GM21360 (cell line): Measurements from ENCODE around the gene RPL31.

Experiments
- ATAC-seq: cut with Tn5 transposase; IDR thresholded peaks from one replicate; pipeline ENCODE4 v1.9.1; 2021; ENCODE audit warnings: mild to moderate bottlenecking, moderate library complexity; ENCODE audit not compliant: unreplicated experiment

Gene RPL31

GRCh38 chr2:100974712-100975520 is 27.2 kb upstream of the RPL31 start:
- no peak for ATAC-seq

DNA sequence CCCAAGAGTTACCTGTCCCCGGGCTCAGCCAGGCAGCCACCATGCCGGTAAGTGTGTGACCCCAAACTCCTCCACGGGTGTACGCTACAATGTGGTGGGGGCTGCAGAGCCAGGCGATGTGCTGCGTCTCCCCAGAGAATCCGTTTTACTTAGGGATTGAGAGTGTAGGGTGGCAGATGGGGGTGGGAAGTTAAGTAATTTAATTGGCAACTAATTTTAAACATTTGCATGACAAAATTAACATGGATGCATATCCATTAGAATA is 26.6 kb upstream of the RPL31 start:
- ATAC-seq: no peak

GRCh38 chr2:100976061-100976460 is 26.0 kb upstream of the RPL31 start:
- ATAC-seq: no peak

- peak; percentile 81 for ATAC-seq
Observed at GRCh38 chr2:100976645-100977391, 25.3 kb upstream of the RPL31 start.

- no peak for ATAC-seq
Observed at GRCh38 chr2:100977511-100977910, 24.6 kb upstream of the RPL31 start.

DNA sequence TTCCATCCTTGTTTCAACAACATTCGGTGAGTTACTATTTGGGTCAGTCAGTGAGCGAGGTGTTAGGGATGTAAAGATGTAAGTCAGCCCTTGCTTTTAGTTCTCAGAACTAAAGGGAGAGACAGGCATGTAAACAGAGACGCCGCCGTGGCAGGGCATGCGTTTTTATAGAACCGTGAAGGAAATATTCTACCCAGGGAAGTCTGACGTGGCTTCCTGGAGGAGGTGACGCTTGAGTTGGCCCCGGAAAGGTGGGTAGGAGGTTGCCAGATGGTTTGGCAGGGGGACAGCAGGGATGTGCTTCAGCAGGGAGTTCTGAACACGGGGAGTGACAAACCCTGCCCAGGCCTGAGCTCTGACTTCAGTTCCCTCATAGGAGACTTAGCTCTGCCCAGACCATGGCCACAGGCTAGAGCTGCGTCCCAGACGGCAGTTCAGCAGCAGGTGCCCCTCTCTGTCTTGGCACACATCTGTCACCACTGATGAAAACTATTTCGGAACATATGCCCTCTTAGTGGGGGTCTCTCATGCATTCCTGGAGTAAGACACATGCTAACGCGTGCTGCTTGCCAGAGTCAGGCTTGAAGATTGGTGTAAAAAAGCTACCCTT is 23.4 kb upstream of the RPL31 start:
- no peak for ATAC-seq

DNA sequence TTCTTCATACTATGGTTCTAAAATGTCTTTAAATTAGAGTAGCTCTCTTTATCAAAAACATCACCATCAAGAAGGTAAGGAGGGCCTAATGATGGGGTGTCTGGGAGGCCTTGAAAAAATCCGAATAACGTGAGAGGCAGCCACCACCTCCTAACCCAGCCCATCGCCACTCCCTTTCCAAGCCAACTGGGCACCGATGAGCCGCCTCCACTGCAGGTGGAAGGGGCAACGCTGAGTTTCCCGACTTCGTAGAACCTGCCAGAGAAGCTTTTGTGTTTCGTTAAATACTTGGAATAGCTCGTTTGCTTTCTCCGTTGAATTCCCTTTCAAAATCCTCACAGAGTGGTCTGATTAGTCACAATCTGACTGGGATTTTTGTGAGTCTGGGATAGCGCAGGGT is 22.0 kb upstream of the RPL31 start:
- ATAC-seq: no peak

DNA sequence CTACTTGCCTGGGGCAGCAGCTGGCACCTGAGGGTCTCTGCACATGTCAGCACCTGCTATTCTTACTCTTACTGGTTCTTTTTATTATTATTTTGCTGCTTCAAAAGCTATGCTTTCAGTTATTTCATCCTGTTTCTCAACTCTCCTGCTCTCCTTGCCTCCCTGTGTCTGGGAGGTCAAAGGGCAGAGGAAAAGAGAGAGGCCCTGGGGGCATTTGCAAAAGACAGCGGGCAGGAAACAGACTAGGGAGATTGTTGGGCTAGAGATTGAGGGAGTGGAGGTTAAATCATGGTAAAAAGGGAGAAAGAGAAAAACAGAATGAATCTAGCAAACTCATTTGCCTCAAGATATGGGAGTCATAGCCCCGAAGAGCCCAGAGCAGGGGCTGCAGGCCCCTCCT is 21.1 kb upstream of the RPL31 start:
- no peak for ATAC-seq

- ATAC-seq: no peak
Observed at GRCh38 chr2:100982431-100982861, 19.6 kb upstream of the RPL31 start.

DNA sequence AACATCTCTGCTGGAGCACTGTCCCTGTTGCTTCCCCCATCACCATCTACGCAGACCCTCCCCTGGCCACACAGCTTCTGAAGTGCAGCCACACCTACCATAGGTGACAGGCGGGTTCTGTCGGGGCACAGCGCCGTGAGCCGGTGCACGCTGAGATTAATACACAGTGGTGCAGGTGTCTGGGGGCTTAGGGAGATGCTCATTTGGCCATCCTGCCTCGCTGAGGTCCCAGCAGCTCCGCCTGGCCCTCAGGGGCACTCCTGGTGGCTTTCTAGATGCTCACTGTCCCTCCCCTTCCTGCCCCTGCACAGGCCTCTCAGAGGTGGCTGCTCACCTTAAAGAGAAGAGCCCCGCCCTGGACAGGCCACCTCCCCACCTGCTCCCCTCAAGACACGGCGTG is 18.9 kb upstream of the RPL31 start:
- no peak for ATAC-seq

- ATAC-seq: no peak
Observed at GRCh38 chr2:100983684-100984310, 18.3 kb upstream of the RPL31 start.

- no peak for ATAC-seq
Observed at GRCh38 chr2:100984892-100985307, 17.2 kb upstream of the RPL31 start.

DNA sequence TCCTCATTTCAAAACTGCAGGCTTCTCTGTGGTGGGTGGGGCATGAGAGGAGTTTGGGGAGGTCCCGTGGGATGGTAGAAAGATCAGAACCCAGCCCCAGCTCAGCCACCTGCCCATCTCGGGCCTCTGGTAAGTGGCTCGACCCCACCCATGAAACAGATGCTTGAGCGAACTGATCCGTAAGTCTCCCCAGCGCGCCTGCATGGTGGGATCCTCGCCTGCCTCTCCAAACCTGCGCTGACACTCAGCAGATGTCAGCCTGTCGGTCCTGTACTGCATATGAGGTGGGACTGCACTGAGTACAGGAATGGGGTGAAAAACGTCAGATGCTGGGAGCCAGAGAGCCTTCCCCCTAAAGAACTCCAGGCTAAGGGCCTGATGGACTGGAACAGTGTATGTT is 15.9 kb upstream of the RPL31 start:
- no peak for ATAC-seq

DNA sequence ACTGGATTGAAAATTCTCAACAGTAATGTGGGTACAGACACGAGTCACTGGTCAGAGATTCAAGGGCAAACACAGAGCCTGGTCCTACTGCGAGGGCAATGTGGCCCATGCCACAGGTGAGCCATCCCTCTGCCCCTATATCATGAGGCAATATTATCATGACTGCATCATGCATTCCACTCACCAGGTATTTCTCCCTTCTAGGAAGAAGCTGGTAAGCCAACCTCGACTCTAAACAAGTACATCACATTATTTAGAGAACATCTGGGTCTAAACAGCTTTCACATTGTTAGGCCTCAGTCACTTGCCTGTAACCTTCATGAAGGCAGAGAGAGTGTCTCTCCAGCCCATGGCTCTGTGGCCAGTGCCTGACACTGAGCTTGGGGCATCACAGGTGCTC is 14.6 kb upstream of the RPL31 start:
- ATAC-seq: no peak

- no peak for ATAC-seq
Observed at GRCh38 chr2:100987974-100988373, 14.1 kb upstream of the RPL31 start.

DNA sequence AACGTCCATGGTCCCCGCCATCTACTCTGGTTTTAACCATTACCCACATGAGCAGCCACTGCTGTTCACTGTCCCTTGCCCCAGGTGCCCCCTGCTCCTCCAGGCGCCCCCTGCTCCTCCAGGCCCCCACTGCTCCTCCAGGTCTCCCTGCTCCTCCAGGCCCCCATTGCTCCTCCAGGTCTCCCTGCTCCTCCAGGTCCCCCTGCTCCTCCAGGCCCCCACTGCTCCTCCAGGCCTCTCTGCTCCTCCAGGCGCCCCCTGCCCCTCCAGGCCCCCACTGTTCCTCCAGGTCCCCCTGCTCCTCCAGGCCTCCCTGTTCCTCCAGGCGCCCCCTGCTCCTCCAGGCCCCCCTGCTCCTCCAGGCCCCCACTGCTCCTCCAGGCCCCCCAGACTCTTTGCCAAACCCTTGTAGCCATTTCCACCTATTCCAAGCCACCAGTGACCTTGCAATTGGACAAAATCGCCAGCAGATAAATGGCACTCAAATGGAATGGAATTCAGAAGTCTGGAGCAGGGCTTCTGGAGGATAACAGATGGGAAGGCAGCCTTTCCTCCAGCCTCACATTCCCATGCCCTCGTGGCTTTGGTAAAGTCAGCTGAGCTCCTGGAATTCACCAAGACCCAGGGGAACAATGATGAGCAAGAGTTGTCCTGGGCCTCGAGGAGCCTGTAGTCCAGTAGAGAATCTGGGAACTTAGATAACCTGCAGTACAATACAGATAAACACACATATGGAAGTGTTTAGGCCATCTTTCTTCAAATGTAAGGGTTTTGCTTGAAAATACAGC is 13.3 kb upstream of the RPL31 start:
- ATAC-seq: no peak

DNA sequence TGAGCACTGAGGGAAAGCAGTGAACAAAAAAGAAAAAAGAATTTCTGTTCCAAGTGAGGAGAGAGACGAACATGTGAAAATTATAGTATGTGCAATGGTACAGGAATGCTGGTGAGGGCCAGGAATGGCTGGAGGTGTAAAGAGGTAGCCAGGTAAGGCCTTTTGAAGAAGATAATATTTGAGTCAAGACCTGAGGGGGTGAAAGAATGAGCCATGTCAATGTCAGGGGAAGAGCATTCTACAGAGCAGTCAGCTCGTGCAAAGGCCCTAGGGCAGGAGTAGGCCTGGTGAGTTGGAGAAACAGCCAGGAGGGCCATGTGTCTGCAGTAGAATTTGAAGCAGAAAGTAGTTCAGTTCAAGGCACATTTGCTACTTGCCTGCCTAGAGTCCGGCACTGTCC is 12.4 kb upstream of the RPL31 start:
- no peak for ATAC-seq

DNA sequence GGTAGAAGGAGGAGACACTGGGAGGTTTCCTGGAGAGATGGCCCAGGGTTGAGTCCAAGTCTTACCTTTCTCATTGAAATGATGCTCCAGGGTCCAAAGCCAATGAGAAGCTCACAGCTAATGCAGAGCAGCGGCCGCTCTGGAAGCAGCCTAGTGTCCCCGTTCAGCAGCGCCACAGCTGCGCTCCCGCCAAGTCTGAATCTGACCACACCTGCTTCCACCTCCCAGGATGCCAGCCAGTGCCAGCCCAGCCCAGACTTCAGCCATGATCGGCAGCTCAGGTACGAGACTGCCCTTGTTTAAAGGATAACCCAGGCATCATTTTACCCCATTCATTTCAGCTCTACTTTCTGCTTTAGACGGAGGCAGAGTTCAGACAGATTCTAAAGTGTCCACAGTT is 11.9 kb upstream of the RPL31 start:
- no peak for ATAC-seq

- ATAC-seq: no peak
Observed at GRCh38 chr2:100990650-100991403, 11.3 kb upstream of the RPL31 start.

DNA sequence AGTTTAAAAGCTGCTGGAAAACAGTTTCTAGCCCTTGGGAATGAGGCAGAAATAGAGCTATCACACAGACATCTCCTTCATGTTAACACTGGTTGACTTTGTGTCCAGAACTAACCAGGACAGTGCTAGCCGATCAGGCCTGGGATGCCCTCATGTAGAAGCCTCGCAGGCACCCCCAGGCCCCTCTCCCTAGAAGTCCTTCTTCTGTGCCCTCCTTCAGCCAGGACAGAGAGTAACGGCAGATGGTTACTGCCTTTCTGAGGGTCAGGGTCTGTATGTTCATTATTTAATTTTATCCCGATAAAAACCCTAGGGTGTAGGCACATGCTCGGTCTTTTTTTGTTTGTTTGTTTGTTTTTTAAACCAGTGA is 10.7 kb upstream of the RPL31 start:
- ATAC-seq: no peak
